Measurements from ENCODE around the gene MTIF3. TPM values are rescaled to one million over a fixed set of nuclear protein-coding genes. Genes with fewer than 3 reads are reported as not detected.

MTIF3 gene
- total and polyA plus RNA-seq, 7 donors, result 64.3 to 125 (median 84.4) TPM

DNA sequence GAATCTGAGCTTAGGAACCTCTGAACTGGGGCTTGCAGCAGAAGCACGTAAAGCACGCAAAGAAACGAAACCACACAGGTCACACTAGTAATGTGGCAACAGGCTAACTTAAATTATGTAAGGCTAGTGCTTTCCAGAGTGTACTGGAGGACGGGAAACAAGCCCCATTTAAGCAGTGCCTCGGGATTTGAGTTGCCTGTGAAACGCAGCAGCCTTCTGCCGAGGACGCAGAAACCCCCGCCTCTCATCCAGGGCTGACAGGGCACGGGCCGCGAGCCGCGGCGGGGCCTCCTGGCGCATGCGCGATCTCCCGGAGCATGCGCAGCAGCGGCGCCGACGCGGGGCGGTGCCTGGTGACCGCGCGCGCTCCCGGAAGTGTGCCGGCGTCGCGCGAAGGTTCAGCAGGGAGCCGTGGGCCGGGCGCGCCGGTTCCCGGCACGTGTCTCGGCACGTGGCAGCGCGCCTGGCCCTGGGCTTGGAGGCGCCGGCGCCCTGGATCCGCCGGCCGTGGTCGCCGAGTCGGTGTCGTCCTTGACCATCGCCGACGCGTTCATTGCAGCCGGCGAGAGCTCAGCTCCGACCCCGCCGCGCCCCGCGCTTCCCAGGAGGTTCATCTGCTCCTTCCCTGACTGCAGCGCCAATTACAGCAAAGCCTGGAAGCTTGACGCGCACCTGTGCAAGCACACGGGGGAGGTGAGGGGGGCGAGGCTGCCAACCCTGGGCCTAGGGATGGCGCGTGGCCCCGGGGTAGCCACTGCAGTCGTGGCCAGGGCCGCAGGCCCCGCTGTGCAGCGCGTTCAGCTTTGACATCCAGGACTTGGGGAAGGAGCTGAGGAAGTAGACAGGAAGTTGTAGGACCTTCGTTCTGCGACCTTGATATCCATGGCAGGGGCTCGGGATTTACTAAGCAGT lies 25.9 kb downstream of the MTIF3 start, which contains the start of gene GTF3A:
GTF3A (plus strand) TSS at position 374 of the 912 bp plus-strand sequence.
- no peaks in the 10 kb centered on the region for H3K9me3 ChIP-seq
- DNase-seq, result peak; percentile 89
- TF ChIP-seq EP300 (IDR thresholded peaks at IDR 0.05), result no peak
- TF ChIP-seq POLR2A (IDR thresholded peaks at IDR 0.05), result peak; percentile 58 to 70
- TF ChIP-seq POLR2AphosphoS5 (IDR thresholded peaks at IDR 0.05), result peak; percentile 87 to 96 (median 91)
- TF ChIP-seq, protein P1, sequence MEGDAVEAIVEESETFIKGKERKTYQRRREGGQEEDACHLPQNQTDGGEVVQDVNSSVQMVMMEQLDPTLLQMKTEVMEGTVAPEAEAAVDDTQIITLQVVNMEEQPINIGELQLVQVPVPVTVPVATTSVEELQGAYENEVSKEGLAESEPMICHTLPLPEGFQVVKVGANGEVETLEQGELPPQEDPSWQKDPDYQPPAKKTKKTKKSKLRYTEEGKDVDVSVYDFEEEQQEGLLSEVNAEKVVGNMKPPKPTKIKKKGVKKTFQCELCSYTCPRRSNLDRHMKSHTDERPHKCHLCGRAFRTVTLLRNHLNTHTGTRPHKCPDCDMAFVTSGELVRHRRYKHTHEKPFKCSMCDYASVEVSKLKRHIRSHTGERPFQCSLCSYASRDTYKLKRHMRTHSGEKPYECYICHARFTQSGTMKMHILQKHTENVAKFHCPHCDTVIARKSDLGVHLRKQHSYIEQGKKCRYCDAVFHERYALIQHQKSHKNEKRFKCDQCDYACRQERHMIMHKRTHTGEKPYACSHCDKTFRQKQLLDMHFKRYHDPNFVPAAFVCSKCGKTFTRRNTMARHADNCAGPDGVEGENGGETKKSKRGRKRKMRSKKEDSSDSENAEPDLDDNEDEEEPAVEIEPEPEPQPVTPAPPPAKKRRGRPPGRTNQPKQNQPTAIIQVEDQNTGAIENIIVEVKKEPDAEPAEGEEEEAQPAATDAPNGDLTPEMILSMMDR (IDR thresholded peaks at IDR 0.05), result no peak
- peak within 1 kb of the TSS; percentile 85 to 91 (median 91) for H3K27ac ChIP-seq
- H3K4me3 ChIP-seq, result peak within 1 kb of the TSS; percentile 58 to 89 (median 84)
- H3K27me3 ChIP-seq, result no peaks in the 10 kb centered on the region
- 1 to 5% methylated on average over 85 of the region's 85 CpGs for WGBS, 2 donors
- intact Hi-C loops (cut with DNase I), result loop anchor here (1.0 to 10.0 kb wide), 6 partner anchors 26 to 440 kb away; partner anchors contain the start of genes LNX2, MTIF3, POLR1D and RASL11A
- peaks cover 0 to 19% (median 4%) of the 10 kb centered on the region in 4 donors for H3K36me3 ChIP-seq
- H3K4me1 ChIP-seq, result peaks cover 0 to 38% (median 33%) of the 10 kb centered on the region in 4 donors

DNA sequence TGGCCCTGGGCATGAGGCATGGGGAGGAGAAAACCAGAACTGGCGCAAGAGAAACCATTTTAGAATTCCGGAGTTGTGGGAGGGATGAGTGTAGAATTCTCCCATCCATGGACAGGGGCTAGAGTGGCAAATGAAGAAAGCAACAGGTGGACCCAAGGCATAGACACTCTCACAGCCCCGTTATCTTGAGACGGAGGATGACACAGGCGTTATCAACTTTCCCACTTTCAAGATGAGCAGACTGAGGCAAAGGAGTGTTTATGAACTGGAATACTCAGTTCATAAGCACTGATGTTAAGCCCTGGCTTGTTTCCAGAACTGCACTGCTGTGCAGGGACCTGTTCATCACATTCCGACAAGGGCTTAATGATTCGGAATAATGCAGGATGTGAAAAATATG lies 27.0 kb downstream of the MTIF3 start:
- 89 to 91% methylated on average over 7 of the region's 7 CpGs for WGBS, 2 donors
- intact Hi-C loops (cut with DNase I), result loop anchor here (5.0 to 10.0 kb wide), 5 partner anchors 46 to 439 kb away; partner anchors contain the start of genes LNX2, POLR1D and RASL11A
- H3K27ac ChIP-seq, result no peak overlapping the region

DNA sequence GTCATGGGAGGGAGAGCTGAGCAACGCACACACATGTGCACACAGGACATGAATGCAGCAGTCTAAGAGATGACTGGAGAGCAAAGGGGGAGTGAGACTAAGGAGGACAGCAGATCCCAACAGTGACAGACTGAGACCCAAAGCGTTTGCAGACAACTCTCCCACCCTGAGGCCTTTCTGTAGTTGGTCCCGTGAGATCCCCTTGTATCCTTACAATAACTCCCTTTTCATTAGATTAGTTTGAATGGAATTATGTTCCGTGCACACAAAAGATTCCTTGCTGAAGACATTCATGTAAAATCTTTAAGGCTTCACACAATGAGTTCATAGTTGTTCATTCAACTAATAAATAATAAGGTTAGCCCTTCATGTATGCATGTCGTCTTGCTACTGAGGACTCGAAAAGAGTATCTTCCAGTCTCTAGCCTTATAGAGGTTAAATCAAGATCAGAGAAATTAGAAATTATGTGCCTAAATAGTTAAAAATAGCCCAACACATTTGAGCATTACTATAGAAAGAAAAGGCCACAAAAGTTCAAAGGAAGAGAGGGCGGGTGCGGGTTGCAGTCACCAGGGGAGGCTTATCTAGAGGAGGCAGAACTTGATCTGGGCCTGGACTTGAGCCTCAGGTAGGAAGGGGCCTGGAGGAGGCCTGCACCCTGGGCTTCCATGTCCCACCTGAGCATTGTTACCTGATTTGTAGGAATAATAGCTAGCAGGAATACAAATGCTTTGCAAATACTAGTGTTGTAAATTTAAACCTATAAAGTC lies 29.1 kb downstream of the MTIF3 start:
- WGBS, 2 donors, result 91 to 94% methylated on average over 8 of the region's 8 CpGs
- TF ChIP-seq EP300 (IDR thresholded peaks at IDR 0.05) (no peak), POLR2A (IDR thresholded peaks at IDR 0.05) (no peak), POLR2AphosphoS5 (IDR thresholded peaks at IDR 0.05) (no peak)
- no peaks in the 10 kb centered on the region for H3K9me3 ChIP-seq
- intact Hi-C loops (cut with DNase I), result loop anchor here (5.0 to 10.0 kb wide), 5 partner anchors 44 to 436 kb away; partner anchors contain the start of genes LNX2, POLR1D and RASL11A
- DNase-seq, result no peak
- H3K4me1 ChIP-seq, result peaks cover 0 to 22% (median 17%) of the 10 kb centered on the region in 4 donors
- H3K4me3 ChIP-seq, result no peak overlapping the region
- H3K27ac ChIP-seq, result no peak overlapping the region
- H3K27me3 ChIP-seq, result no peaks in the 10 kb centered on the region
- H3K36me3 ChIP-seq, result no peaks in the 10 kb centered on the region

More for the DNA sequence above, 27.0 kb downstream of the MTIF3 start:
- no peak overlapping the region for H3K4me3 ChIP-seq
- no peak for TF ChIP-seq POLR2AphosphoS5 (IDR thresholded peaks at IDR 0.05)
- TF ChIP-seq, protein P1 (IDR thresholded peaks at IDR 0.05), result no peak
- no peak for TF ChIP-seq EP300 (IDR thresholded peaks at IDR 0.05)
- no peak for TF ChIP-seq POLR2A (IDR thresholded peaks at IDR 0.05)
- DNase-seq, result no peak
- H3K27me3 ChIP-seq, result no peaks in the 10 kb centered on the region
- H3K36me3 ChIP-seq, result peaks cover 0 to 7% (median under 1%) of the 10 kb centered on the region in 4 donors
- no peaks in the 10 kb centered on the region for H3K9me3 ChIP-seq
- peaks cover 0 to 38% (median 33%) of the 10 kb centered on the region in 4 donors for H3K4me1 ChIP-seq

DNA sequence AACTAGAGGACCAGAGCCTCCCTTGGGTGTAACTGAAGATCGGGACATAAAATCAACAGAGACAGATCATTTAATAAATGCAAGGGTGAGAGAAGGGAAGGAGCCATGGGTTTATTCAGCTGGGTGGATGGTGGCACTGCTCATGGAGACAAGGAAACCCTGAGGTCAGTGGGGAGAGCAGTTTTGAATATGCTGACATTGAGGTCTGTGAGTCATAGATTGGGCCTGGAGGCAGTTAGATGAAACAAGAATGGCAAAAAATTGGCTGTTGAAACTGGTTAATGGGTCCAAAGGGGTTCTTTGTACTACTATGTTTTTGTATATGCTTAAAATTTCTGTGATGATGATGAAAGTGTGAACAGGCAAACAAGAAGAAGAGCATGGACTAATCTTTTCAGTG lies 31.0 kb downstream of the MTIF3 start:
- intact Hi-C loops (cut with DNase I), result no loop called here
- no peaks in the 10 kb centered on the region for H3K36me3 ChIP-seq
- H3K4me1 ChIP-seq, result peaks cover 0 to 5% (median 2%) of the 10 kb centered on the region in 4 donors
- H3K27ac ChIP-seq, result no peak overlapping the region
- no peaks in the 10 kb centered on the region for H3K27me3 ChIP-seq
- no peaks in the 10 kb centered on the region for H3K9me3 ChIP-seq
- H3K4me3 ChIP-seq, result no peak overlapping the region
- TF ChIP-seq POLR2A (IDR thresholded peaks at IDR 0.05), result no peak
- TF ChIP-seq, protein P1 (IDR thresholded peaks at IDR 0.05), result no peak
- no peak for TF ChIP-seq EP300 (IDR thresholded peaks at IDR 0.05)
- no peak for TF ChIP-seq POLR2AphosphoS5 (IDR thresholded peaks at IDR 0.05)
- DNase-seq, result no peak
- WGBS, 2 donors, result 90 to 94% methylated on average over 1 of the region's 1 CpG
